GM18858 (cell line): ENCODE results near the gene ZNF22.

ENCODE experiments used
- ATAC-seq: cut with Tn5 transposase; IDR thresholded peaks from one replicate; pipeline ENCODE4 v1.9.1; 2021; ENCODE audit not compliant: unreplicated experiment

The ZNF22 gene

DNA sequence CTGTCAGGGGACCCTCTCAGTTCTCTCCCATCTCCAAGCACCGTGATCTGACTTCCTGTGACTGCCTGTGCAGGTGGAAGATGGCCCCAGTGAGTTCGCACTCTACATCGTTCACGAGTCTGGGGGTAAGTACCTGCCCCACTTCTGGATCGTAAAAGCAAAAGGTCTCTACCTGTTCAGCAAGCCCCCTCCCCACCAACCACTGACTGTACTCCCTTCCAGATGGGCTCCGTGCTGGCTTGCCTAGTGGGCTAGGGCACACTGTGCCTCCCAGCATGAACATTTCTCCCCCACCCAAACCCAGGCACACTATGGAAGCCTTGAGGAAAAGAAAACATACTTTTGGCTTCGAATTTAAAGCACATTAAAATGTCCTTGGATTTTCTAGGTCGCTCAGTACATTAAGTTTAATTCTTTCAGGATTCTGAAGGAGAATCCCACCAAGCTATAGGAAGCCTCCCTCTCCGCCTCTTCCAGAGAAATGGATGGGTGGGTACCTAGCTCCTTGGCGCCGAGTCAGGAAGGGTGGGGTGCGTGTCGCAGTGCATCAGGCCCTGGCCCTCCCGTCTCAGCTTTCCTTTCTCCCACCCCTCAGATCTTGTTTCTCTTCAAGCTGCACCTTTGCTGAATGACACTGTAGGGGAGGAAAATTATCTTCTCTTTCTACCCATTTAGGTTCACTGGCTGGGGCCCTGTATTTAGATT, 11.0 kb upstream of the ZNF22 start:
- no peak for ATAC-seq

DNA sequence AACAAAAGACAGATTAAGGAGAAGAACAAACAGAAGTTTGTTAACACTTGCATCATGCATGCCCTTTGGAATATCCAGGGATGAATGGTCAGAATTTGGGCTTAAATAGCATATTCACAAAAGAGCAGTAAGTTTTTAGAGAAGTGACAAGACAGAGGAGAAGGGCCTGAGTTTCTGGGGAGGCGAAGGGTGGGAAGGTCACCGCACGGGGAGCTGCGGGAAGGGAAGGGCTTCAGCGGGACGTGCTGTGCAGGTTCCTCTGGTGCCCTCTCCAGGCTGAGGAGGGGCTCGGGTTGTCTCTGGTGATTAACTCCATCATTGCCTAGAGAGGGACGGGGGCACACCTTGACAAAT, 10.4 kb upstream of the ZNF22 start:
- ATAC-seq, result no peak

DNA sequence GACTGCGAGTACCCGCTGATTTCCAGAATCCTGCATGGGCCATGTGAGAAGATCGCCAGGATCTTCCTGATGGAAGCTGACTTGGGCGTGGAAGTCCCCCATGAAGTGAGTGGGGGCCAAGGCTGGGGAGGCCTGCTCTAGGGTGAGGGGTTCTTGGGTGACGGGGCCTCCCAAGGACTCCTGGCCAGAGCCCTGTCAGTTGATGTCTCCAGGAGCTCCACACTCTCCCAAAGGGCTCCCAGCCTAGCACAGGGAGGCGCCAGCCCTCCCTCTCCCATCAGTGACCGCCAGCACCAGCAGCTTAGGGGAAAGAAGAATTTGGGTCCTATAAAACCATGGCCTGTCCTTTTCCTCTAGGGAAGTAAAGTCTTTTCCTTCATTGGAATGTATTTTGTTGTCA, 9.8 kb upstream of the ZNF22 start:
- ATAC-seq, result no peak

DNA sequence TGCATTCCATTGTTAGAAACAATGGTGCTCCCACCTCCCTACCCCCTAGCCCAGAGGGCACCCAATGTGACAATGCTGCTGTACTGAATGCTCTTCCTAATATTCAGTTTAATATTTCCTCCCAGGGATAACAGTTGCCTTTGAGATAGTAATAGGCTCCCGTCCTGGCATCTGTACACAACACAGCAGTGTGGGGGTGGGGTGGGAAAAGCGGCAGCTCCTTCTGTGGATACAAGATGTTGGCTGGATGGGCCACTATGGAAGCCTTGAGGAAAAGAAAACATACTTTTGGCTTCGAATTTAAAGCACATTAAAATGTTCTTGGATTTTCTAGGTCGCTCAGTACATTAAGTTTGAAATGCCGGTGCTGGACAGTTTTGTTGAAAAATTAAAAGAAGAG, 9.2 kb upstream of the ZNF22 start:
- no peak for ATAC-seq

DNA sequence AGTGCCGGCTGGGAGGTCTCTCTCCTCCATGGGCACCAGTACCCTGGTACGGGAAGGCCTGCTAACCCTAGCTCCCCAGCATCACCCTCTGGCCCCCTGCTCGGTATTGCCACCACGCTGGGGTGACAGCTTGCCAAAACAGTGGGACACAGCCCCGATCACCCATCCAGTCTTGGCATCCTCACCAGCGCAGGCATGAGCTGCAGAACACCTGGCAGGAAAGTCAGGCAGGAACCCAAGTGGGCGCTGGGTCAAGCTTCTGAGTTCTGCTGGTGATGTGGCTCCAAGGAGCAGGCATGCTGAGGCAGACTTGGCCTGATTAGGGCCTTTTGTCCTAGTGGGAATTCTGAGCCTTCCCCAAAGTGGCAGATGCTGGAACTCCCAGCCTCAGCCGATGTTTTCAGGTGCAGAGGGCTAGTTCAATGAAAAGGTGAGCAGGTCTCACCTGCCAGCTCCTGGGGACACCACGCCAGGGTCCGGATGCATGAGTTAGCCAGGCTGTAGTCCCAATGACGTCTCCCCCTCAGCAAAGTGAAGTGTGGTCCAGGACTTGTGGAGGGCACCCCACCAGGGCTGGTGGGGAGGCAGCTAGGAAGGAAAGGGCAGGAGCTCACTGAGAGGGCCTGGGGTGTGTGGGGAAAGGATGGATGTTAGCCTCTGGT, 8.5 kb upstream of the ZNF22 start:
- no peak for ATAC-seq

DNA sequence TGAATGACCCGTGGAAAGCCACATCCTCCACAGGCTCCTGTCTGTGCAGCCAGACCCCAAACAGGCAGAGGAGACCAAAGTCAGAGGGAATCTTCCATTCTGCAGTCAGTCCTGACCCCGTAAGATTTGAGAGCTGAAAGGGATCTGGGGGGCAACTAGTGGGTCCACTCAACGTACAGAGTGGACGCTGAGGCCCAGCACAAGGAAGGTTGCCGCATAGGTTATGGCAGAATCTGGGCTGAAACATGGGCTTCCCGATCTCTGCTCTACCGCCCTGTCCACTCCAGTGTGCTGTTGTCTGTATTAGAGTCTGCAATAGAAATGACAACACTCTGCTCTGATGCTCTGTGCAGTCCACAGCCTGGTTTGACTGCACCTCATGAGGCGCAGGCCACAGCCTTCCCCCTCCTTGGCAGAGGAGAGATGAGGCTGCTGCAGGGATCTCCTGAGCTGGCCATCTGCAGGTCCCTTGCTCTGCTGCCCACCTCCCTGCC, 7.9 kb upstream of the ZNF22 start:
- ATAC-seq, result no peak

DNA sequence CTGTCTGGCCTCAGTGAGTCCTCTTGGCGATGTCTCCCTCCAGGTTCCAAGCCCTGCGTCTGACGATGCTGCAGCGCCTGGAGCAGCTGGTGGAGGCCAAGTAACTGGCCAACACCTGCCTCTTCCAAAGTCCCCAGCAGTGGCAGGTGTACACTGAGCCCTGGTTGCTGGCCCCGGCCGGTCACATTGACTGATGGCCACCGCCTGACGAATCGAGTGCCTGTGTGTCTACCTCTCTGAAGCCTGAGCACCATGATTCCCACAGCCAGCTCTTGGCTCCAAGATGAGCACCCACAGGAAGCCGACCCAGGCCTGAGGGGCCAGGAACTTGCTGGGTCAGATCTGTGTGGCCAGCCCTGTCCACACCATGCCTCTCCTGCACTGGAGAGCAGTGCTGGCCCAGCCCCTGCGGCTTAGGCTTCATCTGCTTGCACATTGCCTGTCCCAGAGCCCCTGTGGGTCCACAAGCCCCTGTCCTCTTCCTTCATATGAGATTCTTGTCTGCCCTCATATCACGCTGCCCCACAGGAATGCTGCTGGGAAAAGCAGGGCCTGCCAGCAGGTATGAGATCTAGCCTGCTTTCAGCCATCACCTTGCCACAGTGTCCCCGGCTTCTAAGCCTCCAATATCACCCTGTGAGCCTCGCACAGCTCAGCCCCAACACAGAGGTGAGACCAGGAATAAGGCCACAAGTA, 7.3 kb upstream of the ZNF22 start:
- no peak for ATAC-seq

DNA sequence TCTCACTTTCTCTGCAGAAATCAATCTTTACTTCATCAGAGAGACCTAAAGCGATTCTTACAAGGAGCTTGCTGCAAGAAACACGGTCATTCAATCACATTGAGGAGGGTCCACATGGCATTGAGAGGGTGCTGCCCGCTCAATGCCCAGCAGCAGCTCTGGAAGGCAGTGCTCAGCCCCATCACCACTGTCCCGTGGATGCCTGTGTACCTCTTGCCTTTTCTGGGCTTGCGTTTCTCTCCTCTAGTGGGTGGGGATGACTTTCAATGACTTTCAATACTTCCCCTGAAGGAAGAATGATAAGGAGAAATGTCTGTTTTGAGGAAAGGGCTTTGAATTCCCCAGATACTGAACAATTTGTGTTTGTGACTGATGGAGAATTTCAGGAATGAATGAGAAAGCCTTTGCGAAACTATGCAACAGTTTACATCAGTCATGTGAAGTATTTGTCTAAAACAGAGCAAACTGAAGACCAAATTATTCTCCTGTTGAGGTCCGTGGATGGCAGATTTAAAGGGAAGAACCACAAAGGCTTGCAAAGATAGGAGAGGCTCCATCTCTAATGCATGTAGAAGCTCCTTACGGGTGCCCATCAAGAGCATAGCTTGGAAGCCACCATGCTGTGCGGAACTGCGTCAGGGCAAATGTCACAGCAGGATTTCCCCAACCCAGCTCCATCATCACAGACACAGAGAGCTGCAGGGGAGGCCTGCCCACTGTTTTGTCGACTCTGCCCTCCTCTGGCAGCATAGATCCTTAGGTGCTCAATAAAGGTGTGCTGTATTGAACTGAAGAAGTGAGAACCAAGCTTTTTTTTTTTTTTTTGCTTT, 6.6 kb upstream of the ZNF22 start:
- ATAC-seq, result no peak

DNA sequence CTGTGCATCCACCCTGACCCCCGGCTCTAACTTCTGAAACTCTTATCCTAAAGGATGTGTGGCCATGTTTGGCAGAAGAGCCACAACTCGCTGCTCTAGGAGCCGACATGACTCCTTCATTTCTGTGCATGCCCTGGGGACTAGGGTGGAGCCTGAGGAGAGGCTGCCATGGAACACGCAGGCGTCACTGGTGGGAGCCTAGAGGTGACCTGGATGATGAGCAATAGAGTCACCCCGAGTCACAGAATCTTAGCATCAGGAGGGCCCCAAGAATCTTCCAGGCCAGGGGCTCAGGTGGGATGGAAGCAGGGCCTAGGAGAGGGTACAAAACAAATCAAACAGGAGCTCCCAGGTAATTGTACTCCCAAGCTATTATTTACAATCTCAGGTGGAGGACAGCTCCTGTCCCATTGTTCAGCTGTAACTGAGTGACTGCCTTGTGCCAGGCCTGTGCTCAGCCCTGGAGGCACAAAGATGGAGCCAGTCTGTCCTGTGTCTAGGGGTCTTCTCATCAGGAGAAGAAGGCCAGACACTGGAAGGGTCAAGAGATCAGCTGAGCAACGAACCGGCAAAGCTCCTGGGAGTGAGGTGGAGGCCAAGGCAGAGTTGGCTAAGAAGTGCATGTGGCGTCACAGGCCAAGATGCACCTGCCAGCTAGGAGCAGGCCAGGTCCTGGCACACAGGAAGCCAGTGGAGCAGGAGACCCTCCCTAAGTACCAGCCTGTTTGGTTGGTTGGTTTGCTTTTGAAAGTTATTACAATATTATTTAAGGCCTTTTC, 5.8 kb upstream of the ZNF22 start:
- ATAC-seq, result no peak

DNA sequence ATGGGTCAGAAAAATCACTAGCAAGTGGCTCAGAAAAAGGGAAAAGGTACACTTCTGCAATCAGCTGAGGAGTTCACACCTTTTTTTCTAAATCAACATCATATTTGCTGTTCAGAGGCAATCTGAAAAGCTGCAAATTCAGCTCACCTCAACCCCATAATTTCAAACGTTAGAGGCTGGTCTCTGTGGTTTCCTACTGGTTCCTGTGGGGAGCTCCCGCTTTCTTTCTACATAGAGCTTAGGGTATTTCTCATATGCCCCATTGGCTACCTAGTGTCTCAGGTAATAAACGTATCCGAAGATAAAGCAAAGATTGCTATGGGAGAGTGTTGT, 5.2 kb upstream of the ZNF22 start:
- no peak for ATAC-seq

DNA sequence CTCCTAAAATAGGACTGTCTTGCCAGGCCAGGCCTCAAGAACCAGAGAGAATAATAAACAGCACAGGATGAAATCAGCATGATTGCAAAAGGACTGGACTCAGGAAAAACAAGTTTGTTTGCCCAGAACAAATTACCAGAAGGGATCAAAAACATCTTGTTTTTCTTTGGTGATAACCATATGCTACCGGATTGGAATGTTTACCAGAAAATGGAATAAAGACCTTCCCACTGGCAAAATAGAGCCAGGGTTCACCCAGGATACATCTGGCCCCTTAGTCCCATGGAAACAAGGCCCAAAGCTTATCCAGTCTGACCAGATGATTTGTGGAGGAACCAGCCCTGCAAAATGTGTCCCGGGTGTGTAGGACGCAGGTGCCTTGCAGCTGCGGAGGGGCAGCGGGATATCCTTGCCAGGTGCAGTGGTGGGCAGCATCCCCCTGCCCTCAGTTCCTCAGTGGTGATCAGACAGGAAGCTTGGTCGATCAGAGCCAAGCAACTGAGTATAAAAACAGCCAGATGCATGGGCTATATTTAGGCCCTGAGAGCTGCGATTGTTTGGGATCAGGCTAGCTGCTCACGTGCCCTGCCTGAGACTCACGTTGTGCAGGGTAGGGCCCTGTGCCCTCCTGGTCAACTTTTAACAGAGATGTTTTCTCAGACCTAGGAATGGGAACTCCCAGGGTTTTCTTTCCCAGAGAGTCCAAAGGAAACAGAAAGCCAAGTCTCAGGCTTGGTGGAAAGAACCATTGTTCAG, 4.6 kb upstream of the ZNF22 start:
- no peak for ATAC-seq

DNA sequence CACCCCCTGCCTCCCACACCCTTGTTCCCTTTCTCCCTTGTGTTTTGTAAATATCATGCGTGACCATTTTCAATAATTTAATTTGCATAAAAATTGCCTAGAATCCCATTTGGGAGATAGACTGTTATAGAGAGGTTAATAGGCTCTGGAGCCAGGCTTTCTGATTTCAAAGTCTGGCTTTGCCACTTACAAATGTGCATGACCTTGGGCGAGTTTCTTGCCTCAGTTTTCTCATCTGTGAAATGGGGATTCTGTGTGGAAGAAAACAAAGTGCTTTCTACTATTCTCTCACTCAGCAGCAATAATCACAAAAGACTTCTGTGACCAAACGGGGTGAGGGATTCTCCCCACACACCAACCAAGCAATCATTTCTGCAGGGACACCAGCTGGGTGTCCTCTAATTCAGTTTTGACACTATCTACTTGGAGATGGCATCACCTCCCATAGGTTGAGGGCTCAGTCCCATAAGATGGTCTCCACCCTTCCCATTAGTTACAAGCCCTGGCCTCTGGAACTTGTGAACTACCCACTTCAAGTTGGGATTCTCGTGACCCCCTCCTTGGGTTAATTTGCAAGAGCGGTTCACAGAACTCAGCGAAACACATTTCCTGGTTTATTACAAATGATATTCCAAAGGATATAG, 3.5 kb upstream of the ZNF22 start:
- no peak for ATAC-seq

DNA sequence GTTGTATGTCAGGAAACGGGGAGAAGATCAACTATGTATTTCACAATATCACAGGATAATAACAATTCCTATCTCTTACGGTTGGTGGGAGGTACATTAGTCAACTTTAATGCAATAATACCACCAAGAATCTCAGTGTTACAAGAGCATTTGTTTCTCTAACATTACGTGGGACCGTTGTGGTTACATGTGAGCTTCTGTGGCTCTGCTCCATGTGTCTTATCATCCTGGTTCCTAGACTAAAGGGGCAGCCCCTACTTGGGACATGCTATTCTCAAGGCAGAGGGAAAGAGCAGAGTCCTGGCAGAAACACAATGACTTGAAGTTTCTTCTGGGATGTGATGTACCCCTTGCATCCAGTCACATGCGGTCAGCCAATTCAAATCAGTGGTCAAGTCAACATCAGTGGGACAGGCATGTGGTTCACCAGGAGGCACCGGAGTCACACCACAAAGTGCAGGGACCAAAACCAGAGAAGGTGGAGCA, 2.5 kb upstream of the ZNF22 start:
- no peak for ATAC-seq

DNA sequence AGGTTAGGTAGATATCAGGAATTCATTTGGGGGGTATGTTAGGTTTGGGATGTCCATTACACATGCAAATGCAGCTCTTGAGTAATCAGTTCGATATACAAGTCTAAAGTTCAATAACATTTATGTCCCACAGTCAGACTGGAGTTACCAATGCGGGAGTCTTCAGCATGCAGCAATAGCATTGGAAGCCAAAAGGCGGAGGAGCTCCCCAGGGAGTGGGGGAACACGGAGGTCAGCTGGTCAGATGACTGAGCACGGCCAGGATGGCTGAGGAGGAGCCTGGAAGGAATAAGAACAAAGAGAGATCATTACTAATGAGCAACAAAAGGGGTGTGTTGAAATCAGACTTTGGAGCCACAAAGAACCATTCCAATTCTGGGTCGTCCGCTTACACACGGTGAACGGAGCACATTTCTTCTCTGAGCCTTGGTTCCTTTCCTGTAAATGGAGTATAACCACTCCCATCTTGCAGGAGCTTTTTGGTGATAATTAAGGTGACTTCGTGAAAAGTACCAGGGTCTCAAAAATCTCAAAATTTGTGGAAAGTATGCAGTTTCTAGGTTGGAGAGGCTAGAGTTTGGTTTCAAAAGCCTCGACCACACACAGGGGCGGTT, 478 bp upstream of the ZNF22 start:
- ATAC-seq, result no peak

DNA sequence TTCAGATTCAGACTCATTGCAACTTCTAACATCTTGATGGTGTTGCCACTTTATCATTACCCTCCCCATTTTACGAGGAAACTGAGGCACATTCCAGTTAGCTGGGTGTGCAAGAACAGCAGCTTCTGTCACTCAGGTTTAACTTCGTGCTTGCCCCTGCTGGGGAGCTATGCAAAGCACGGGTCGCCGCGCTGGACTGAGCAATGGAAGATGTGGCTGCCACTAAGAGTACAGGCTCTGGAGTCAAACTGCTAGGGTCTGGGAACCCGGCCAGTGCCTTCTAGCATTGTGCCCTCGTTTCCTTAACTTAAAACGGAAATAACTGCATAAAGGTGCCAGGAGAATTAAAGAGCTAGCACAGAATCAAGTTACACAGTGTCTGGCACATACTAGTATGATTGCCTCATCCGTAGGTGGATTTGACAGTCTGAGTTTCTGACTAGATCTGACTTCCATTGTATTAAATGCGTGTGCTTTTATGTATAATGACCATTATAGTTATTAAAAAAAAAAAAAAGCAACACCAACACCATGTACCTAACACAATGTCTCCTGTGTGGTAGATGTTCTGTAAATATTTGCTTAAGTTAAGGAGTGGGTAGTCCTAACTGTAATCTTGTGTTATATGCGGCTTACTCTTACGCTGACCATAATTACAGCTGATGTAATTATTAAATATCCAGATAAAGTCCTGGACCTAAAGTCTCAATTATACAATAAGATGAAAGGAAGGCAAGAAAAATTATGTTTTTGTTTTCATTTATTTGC, 842 bp downstream of the ZNF22 start:
- ATAC-seq, result peak; percentile 70

DNA sequence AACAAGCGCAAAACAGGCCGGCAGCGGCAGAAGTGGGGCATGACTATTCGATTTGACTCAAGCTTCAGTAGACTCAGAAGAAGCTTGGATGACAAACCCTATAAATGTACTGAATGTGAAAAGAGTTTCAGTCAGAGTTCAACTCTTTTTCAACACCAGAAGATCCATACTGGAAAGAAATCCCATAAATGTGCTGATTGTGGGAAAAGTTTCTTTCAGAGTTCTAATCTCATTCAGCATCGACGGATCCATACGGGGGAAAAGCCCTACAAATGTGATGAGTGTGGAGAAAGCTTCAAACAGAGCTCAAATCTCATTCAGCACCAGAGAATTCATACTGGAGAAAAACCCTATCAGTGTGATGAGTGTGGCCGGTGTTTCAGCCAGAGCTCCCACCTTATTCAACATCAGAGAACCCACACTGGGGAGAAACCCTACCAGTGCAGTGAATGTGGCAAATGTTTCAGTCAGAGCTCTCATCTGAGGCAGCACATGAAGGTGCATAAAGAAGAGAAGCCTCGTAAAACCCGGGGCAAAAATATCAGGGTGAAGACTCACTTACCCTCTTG, 2.8 kb downstream of the ZNF22 start:
- no peak for ATAC-seq

DNA sequence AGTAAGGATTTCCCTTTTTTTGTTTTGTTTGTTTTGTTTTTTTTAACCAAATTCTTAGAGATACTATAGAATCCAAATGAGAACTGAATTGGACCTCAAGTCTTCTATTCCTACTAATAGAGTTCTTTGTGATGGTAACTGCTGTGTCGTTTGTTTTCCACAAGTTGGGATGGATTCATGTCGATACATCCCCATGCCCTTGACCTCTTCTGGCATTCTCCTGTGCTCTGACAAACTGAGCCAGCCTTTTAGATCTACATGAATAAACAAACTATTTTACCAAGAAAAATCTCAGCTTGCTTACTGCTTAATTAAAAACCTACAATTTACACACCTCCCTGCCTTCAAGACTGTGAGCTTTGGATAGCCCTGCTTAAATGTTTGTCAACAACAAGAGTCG, 3.9 kb downstream of the ZNF22 start:
- no peak for ATAC-seq

DNA sequence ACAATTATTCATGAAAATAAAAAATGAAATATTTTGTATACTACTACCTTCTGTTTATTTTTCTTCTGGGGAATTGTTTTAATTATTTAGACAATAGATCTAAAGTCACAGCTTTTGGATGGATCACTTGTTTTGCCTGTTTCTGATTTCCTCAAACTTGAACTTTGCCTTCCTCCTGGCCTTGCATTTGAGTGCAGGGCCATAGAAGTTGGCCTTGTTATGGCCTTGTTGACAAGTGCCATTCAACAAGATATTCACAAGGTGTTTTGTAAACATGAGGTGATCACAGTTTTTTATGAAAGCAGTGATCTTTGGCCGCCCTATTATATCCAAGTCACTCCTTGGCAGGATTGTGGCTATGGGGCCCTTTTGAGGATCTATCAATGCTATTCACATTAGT, 4.6 kb downstream of the ZNF22 start:
- no peak for ATAC-seq
